Measurements from ENCODE around the gene LCN9.
"Not testable (repeated sequence)": the region's sequence is repeated elsewhere in the genome, so short reads cannot be mapped to it uniquely, and the experiment has no call there.

The LCN9 gene, protein sequence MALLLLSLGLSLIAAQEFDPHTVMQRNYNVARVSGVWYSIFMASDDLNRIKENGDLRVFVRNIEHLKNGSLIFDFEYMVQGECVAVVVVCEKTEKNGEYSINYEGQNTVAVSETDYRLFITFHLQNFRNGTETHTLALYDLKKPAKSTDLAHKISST

DNA sequence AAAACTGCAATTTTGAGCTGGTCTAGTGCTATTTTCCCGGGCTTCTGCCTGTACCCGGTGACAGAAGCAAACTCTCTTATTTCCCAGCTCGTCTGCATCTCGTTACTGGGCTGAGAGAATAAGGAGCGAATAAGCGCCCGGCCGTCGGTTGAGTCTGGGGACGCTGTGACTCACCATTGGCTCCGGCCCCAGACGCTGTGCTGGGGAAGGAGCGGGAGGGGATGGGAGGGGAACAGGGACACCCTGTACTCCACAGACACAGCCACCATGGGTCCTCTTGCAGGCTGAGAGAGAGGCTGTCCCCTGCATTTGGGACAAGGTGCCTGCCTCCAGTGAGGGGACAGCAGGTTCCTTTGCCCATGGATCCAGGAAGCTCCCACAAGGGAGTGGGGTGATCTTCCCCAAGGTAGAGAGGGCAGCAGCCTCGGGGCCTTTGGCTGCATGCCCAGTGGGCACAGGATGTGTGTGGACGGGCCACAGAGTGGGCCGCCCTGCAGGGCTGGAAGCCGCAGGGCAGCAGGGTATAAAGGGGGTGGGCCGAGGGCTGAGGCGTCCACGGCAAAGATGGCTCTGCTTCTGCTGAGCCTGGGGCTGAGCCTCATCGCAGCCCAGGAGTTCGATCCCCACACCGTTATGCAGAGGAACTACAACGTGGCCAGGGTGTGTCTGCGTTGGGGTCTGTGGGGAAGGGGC, at the start of gene LCN9:
LCN9 (plus strand) TSS at position 552 of the 693 bp plus-strand sequence; CDS start at position 565, 13 bp downstream.
- no peak for DNase-seq (ENCODE audit: low spot score)

DNA sequence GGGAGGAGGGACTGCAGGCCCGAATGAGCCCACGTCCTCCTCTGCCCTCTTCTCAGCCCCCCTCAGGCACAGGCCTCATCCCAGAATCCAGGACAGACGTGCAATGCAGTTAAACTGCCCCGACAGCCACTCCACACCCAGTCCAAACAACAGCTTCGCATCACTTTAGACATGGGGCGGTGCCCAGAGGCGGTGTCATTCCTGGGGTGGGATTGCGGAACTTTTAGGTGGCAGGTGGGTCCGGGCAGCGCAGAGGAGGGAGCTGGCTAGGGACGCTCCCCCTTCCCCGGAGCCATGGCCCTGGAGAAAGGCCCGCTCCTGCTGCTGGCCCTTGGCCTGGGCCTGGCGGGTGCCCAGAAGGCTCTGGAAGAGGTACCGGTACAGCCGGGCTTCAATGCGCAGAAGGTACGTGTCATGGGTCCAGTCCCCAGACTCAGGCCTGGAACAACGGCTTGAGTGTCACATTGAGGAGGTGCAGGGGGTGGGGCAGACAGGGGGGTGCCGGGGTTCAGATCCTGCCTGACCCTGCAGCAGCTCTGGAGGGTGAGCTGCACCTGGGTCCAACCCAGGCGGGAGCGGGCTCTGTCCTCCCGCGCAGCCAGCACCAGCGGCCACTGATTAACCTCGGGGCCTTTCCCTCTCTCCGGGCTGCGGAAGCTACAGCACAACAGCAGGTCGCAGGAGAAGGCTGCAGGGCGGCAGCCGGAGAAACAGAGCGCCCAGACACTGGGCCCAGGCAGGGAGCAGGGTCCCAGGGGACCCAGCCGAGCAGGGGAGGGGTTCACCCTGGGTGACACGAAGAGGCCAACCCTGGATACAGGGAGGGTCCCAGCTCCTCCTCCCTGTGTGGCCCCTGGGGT, 48.9 kb upstream of the LCN9 start:
- DNase-seq (ENCODE audit: low spot score): no peak

DNA sequence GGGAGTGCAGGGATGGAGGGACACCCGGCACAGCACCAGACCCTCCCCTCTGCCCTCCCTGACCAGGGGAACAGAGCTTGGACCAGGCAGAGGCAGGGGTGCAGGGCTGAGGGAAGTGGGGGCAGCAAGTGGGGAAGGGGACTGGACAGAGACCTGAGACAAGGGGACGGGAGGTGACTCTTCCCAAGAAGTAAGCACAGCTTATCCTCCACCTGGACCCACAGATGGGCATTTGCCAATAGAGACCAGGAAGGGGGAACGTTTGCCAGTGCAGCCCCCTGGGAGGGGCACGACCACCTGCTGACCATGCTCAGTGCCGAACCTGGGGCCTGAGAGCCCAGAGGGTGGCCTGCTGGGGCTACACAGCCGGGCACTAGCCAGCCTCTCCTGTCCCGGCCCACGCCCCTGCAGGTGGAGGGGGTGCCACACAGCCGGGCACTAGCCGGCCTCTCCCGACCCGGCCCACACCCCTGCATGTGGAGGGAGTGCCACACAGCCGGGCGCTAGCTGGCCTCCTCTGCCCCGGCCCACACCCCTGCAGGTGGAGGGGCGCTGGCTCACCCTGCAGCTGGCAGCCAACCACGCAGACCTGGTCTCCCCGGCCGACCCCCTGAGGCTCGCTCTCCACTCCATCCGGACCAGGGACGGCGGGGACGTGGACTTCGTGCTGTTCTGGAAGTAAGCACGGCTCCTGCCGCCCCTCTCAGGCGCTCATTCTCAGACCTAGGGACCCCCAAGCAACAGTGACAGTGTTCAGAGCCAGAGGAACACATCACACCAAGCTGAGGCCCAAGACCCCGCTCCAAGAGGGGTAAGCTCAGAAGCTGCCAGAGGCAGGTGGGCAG, 48.1 kb upstream of the LCN9 start:
- DNase-seq (ENCODE audit: low spot score): no peak

DNA sequence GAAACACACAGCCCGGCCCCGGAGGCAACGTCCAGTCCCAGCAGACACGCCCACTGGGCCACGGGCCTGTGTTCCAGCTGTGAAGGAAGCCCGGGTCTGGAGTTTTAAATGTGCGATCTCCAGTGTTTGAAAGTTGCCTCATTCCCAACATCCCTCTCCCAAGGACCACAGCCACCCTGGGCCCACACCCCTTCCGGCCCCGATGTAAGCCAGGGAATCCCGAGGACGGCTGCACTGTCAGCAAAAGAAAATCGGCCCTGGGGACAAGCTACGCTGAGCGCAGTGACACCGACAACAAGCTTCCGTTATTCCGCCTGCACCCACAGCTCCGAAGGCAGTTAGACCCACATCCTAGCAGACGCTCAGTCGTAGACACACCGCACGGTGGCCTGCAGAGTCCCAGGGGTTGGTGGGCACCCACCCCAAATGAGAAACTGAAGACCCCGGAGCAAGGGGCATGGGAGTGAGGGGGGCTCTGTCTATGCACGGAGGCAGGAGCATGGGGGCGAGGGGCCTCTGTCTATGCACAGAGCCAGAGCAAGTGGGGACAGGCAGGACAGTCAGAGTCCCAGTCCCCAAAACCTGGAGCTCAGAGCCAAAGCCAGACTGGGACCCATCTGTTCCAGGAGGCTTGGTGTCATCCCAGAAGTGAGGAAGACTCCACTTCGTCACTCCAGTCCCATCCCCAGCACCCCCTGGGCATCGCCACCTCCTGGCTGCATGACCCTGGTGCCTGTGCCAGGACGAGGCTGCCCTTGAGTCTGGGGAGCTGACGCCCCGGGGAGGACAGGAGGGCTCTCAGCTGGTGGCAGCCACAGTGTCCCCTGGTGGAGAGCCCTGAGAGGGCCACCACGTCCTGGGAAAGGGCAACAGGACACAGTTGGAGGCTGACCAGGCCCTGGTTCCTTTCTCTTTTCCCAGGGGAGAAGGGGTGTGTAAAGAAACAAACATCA, 47.2 kb upstream of the LCN9 start:
- no peak for DNase-seq (ENCODE audit: low spot score)

DNA sequence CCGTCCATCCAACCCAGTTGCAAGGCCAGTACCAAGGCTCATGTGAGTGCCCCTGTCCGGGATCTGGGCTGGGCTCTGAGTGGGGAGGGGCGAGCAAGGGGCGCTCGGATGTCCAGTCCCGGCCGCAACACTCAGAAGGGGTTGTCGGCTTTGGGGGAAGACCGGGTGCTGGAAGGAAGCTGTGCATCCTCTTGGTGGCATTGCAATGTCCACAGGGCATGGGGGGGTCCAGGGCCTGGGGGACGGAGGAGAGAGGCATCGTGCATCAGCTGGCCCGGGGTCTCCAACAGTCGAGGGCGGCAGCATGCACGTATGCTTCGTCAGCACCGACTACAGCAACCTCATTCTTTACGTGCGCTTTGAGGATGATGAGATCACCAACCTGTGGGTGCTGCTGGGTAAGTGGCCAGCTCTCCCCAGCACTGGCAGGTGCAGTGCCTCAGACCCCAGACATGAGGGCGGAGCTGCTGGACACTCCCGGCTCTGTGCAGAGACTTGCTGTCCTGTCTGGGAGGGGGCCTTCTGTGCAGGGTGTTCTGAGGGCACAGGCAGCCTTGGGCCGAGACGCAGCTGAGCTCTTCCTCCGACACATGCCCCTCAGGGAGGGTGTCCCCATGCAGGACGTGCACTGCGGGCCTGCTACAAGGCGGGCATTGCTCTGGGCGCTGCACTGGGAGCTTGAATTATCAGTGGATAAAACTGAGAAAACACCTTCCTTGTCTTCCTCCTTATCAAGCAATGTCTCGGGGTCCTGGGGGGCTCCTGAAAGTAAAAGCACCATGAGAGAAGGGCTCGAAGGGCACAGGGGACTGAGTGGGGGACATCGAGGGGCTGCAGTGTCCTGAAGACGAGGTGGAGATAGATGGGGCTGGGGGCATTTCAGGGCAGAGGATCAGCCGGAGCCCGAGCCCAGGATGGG, 46.2 kb upstream of the LCN9 start:
- no peak for DNase-seq (ENCODE audit: low spot score)

DNA sequence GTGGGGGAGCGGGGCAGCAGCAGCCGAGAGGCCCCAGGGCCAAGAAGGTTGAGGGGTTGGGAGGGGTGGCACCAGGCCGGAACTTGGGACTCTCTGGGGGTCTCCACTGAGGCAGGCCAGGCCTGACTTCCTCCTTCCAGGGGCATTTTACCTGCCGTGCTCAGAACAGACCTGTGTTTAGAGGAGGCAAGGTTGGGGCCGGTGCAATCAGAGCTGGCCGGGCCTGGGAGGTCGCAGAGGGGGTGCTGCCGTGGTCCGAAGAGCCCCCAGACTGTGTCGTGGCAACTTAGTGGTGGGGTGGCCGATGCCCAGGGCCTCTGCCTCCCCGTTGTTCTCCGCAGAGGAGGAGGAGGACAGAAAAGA, 45.6 kb upstream of the LCN9 start:
- DNase-seq (ENCODE audit: low spot score): no peak

DNA sequence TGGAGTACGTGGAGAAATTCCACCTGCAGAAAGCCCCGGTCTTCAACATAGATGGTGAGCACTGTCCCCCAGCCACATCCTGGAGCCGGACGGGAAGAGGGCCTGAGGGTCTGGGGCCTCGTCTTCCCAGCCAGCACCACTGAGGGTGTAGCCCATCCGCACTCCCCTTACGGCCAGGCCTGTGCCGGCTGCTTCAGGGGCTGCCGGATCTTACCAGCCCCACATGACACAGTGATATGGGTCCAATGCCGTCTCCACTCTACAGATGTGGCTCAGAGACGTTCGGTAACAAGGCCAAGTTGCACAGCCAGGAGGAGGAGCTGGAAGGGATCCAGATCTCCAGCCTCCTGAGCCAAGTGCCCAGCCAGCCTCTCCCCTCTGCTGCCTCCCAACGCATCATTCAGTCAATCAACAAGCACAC, 45.1 kb upstream of the LCN9 start:
- DNase-seq (ENCODE audit: low spot score): no peak

DNA sequence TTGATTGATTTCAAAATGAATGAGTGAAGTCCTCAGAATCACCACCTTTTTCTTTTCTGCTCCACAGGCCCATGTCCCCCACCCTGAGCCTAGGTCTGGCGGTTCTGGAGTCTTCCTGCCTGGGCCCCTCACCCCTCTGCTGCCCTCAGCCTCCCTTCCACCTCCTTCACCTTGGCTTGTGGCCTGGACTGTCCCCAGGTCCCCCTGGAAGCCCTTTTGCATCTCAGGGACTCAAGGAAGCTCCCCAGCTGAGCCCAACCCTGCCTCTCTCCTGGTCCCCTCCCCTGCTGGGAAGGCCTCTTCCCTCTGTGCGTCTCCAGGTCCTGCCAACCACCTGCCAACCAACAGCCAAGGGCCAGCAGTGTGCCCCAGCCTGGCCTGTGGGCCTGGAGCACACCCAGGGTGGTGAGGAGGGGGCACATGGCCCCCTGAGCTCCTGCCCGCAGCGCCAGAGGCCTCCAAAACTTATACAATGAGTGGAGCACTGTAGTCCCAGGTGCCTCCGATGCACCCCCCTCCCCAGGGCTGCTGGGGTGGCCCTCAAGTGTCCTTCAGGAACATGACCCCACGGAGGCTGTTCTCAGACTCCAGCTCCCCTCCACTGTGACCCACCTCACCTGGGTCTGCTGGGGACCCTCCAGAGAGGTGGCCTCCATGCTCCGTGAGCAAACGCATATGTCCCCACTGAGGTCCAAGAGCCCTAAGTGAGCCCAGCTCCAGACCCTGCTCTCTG, 44.1 kb upstream of the LCN9 start:
- no peak for DNase-seq (ENCODE audit: low spot score)

DNA sequence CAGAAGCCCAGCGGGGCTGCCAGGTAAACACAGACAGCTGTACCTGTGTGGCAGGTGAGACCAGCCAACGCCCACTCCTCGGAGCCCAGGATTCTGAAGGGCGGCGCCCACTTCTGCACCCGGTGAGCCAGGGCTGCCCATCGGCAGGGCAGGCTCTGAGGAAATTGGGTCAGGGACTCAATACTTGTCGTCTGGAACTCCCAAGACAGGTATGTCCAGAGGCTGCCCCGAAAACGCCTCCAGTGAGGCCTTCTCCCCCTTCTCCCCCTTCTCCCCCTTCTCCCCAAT, 43.6 kb upstream of the LCN9 start:
- no peak for DNase-seq (ENCODE audit: low spot score)

DNA sequence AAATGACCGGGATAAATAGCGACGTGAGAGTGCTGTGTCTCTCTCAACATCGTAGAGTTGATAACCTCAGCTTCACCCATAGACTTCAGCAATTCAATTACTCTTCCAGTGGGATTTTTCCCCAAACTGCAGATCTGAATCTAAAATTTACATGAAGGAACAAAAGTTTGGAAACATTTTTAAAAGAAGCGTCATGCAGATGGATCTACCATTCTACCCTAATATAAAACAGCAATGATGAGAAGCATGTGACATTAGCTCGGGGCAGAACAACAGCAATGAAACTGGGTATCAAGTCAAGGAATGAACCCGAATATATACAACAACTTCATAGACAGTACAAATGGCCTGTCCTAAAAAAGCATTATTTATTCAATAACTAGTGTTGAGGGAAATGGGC, 42.6 kb upstream of the LCN9 start:
- DNase-seq (ENCODE audit: low spot score): no peak

DNA sequence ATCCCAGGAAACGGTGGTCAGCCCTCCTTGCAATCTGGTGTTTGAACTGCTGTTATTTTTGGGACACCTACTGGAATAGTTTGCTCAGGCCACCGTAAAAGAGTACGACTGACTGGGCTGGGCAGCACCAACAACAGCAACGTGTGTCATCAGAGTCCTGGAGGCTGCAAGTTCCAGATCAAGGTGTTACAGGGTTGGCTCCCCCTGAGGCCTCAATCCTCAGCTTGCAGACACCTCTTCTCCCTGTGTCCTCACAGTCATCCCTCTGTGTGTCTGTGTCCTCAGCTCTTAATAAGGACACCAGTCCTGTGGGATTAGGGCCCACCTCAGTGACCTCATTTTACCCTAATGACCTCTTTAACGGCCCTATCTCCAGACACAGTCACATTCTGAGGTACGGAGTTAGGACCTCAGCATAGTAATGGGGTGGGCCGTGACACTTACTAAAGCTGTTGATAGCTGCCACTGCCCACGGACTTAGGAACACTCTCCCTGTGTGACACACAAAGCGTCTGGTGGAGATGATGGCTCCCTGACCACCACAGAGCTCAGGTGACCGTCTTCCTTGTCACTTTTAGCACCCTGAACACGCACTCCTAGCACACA, 40.6 kb upstream of the LCN9 start:
- no peak for DNase-seq (ENCODE audit: low spot score)

DNA sequence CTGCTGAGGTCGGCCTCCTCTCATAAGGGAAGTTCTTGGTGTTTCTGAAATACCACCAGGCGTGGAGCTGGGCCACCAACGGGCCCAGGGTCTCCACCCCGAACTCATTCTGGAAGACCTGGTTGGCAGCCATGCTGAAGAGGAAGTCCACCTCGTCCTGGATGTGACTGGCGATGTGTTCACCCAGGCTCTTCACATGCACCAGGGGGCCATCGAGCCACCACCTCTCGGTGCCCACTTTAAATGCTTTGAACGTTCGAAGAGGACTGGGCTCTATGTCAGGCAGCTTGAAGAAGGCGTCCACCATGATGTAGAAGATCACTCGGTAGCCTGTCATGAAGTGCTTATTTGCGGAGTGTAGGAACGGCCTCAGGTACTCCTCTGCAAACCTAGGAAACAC, 38.8 kb upstream of the LCN9 start:
- no peak for DNase-seq (ENCODE audit: low spot score)

DNA sequence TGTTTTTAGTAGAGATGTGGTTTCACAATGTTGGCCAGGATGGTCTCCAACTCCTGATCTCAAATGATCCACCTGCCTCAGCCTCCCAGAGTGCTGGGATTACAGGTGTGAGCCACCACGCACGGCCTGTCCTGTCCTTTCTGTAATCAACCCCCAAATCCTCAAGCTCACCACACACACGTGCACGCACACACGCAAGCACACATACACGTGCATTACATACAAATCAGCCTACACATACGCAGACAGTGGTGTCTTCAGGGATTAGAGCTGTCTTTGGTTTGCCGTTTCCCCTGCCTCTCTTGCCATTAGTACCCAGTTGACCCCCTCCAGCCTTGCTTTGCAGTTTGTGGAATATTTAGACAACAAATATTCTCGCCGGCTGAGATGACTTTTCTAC, 30.3 kb upstream of the LCN9 start:
- DNase-seq (ENCODE audit: low spot score): no peak

DNA sequence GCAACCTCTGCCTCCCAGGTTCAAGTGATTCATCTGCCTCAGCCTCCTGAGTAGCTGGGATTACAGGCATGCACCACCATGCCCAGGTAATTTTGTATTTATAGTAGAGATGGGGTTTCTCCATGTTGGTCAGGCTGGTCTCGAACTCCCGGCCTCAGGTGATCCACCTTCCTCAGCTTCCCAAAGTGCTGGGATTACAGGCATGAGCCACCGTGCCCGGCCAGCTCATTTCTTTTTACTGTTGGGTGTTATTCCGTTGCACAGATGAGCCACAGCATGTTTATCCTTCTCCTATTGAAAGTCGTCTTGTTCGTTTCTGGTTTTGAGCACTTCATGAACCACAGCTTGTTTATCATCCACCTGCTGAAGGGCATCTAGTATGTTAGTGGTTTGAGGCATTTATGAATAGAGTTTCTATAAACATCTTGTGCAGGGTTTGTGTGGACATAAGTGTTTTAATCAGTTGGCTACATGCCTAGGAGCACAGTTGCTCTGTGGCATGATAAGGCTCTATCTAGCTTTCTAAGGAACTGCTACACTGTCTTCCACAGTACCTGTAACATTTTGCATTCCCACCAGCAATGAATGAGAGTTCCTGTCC, 26.1 kb upstream of the LCN9 start:
- not testable (repeated sequence) for DNase-seq (ENCODE audit: low spot score)

DNA sequence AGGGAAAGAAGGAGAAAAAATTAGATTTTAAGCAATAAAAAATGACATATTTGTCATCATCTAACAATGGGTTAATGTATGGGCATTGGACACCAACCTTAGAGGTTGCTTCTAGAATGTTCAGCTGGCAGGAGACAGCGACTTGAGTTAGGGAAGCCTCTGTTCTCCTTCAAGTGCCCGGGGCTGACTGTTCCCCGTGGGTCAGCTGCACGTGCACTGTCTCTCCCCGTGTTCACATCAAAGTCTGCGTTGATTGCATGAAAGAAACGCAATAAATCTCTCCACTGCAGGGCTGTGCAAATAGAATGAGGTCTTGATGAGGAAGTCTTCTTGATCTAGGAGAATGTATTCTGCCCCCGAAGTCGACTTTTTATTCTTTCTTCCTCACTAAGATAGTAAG, 23.9 kb upstream of the LCN9 start, which contains the start of gene GLT6D1:
GLT6D1 (minus strand) TSS at position 345 of the 400 bp plus-strand sequence. CDS start 353 bp downstream, outside the sequence.
- DNase-seq (ENCODE audit: low spot score): no peak

DNA sequence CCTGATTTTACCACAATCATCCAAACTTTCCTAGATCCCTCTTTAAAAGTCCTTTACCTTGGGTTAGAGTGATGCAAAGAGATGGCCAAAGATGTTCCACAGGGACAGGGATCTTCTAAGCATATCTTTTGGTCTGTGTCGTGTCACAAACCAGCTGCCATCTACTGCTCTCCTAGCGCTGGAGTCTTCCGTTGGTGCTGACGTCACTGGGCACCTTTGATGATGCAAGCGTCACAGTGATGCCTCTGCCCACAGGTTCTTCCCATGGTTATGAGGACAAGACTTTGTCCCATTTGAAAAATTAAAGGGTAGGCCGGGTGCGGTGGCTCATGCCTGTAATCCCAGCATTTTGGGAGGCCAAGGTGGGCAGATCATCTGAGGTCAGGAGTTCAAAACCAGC, 22.1 kb upstream of the LCN9 start:
- DNase-seq (ENCODE audit: low spot score): no peak

DNA sequence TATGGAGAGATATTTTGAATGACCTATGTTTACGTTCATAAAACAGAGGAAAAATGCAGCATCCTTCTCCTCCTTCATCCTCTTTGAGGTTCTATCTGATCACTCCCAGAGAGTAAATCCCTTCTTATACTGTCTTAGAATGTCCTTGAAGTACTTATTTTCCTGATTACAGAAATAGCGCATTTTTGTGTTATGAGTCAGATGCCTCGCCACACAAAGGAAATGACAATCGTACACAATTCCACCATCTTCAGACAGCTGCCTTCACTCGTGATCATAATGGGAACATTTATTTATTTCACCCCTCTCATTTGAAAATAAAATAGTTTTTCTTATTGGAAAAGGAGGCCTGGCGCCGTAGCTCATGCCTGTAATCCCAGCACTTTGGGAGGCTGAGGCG, 21.4 kb upstream of the LCN9 start:
- DNase-seq (ENCODE audit: low spot score): no peak

DNA sequence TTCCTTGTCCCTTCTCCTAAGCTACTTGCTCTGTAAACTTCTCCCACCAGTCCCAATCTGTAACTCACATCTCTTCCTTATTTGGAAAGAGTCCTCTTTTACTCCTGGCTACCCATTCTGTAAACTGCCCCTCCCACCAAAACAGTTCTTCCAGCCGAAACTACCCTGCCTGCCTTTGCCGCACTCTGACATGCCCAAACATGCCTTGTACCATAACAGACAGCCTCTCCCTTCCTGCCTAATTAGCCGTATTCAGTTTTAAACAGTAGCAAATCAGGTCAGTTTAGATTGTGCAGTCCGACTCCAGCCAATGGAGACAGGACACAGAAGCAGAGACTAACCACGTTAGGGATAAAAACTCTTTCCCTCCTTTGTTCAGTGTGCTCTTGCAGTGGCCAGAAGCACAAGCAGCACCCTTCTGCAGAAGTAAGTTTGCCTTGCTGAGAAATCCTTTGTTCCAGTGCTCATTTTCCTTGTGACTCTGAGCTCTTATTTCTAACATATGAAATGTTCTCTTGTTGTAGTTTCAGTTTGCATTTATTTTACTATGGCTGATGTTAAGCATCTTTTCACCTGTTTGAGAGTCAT, 18.4 kb upstream of the LCN9 start:
- DNase-seq (ENCODE audit: low spot score): no peak

Data from LoVo (cell line).